Lower leg skin (tissue), 4 donors: ENCODE measurements around the gene RAB38. TPM values are rescaled to one million over a fixed set of nuclear protein-coding genes. Genes with fewer than 3 reads are reported as not detected.

Experiments
- DNase-seq, 2 donors: peaks; one replicate each; pipeline ENCODE4 v3.0.0-alpha.2; 2019; ENCODE audit warnings: low spot score in 2 of 2
- H3K4me3 ChIP-seq: fragments of 200-600 bp; sonication (generic); 2 replicates; pipeline ENCODE4 v1.5.1; 2017; ENCODE audit warnings: mild to moderate bottlenecking, low read depth; ENCODE audit not compliant: poor library complexity, severe bottlenecking
- POLR2A ChIP-seq, 2 donors: fragments of 450-650 bp; IDR thresholded peaks; one replicate each; pipeline ENCODE4 v1.6.1; 2016 to 2017; ENCODE audit warnings: antibody characterized with exemption in 2 of 2, mild to moderate bottlenecking in 1 of 2, moderate library complexity in 1 of 2
- whole genome bisulfite sequencing, 2 donors: methylation state at CpG; one replicate each; pipeline ENCODE4 v1.1.5; 2018; 5-methylcytosine and 5-hydroxymethylcytosine counted together
- intact Hi-C: fragments of 100-400 bp; cut with DNase I; formaldehyde crosslinking; loops from one replicate; pipeline ENCODE4 v1.15.0; 2023; ENCODE audit warnings: low total_unique reads
- total RNA-seq, 4 donors: library from RNA; depleted of rRNA; stranded (reverse); fragments of >200 nt; gene quantifications; one replicate each; pipeline ENCODE4 v1.1.0, GENCODE V29; 2016
- TF ChIP-seq, protein P1 (sequence below), 3 donors: fragments of 450-650 bp; IDR thresholded peaks; one replicate each; pipeline ENCODE4 v1.5.1; 2016; ENCODE audit warnings: antibody characterized with exemption in 3 of 3, mild to moderate bottlenecking in 3 of 3, moderate library complexity in 2 of 3

The RAB38 gene
- total RNA-seq, 4 donors from 2014 or later = 26.9 to 87.3 (median 69.6) TPM

DNA sequence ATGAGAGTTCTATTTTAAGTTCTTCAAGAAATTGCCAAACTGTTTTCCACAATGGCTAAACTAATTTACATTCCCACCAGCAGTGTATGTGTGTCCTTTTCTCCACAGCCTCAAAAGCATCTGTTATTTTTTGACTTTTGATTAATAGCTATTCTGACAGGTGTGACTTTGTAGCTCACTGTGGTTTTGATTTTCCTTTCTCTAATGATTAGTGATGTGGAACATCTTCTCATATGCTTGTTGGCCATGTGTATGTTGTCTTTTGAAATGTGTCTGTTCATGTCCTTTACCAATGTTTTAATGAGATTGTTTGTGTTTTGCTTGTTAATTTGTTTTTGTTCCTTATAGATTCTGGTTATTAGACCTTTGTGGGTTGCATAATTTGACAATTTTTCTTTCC lies 18.0 kb upstream of the RAB38 start:
- TF ChIP-seq, protein P1, sequence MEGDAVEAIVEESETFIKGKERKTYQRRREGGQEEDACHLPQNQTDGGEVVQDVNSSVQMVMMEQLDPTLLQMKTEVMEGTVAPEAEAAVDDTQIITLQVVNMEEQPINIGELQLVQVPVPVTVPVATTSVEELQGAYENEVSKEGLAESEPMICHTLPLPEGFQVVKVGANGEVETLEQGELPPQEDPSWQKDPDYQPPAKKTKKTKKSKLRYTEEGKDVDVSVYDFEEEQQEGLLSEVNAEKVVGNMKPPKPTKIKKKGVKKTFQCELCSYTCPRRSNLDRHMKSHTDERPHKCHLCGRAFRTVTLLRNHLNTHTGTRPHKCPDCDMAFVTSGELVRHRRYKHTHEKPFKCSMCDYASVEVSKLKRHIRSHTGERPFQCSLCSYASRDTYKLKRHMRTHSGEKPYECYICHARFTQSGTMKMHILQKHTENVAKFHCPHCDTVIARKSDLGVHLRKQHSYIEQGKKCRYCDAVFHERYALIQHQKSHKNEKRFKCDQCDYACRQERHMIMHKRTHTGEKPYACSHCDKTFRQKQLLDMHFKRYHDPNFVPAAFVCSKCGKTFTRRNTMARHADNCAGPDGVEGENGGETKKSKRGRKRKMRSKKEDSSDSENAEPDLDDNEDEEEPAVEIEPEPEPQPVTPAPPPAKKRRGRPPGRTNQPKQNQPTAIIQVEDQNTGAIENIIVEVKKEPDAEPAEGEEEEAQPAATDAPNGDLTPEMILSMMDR (IDR thresholded peaks at IDR 0.05) = no peak
- no peak for TF ChIP-seq POLR2A (IDR thresholded peaks at IDR 0.05)
- no peak overlapping the region for H3K4me3 ChIP-seq
- intact Hi-C loops = no loop called here
- DNase-seq = no peak

GRCh38 chr11:88188932-88189253 lies 13.7 kb upstream of the RAB38 start:
- 9 to 27% methylated on average over 2 of the region's 2 CpGs for WGBS, 2 donors
- intact Hi-C loops = no loop called here
- DNase-seq = no peak
- H3K4me3 ChIP-seq = no peak overlapping the region
- TF ChIP-seq, protein P1 (IDR thresholded peaks at IDR 0.05) = no peak
- TF ChIP-seq POLR2A (IDR thresholded peaks at IDR 0.05) = no peak

DNA sequence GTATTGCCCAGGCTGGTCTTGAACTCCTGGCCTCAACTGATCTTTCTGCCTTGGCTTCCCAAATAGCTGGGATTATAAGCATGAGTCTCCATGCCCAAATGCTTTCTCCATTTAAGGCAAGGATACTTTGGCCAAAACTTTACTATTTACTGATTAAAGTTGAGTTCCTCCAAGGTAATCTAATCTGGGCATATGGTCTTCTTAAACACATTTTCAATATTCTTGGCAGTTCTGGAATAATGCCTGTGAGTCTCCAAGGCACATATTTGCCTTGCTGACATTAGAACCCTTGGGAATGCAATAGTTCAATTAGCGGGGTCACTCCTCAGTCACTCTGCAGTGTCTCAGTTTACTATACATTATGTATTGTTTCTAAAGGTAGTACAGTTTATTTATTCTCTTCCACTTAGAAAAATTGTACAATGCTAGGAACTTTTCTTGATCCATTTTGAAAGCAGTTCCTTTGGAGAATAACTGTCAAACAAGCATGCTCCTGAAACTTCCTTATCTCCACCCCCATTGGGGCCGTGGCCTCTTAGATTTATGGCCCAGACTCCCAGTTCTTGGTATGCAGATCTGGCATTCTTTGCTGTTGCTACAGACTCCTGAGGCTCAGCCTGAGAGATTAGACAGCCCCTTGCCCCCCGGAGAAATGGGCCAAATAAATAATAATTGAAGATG lies 13.1 kb upstream of the RAB38 start:
- WGBS, 2 donors = 41 to 50% methylated on average over 3 of the region's 3 CpGs
- H3K4me3 ChIP-seq = no peak overlapping the region
- no peak for DNase-seq
- no peak for TF ChIP-seq POLR2A (IDR thresholded peaks at IDR 0.05)
- TF ChIP-seq, protein P1 (IDR thresholded peaks at IDR 0.05) = no peak
- intact Hi-C loops = no loop called here

DNA sequence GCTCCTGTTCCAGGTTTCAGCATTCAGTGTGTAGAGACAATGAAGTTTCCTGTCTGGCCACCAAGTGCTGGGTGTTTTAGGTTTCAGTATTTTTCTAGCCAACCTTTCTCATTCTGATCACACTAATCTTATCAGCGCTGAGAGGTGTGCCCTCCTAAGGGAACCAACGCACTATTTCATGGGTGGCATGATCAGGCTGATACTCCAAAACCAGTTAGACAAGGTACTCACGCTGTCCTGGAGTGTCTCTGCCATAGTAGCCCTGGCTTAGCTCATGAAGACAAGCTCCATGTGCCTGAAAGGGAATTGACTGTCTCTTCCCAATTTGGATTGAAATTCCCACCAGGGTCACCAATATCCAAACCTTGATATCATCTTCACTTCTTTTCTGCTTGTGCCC lies 8.0 kb upstream of the RAB38 start:
- no peak overlapping the region for H3K4me3 ChIP-seq
- intact Hi-C loops = no loop called here
- WGBS, 2 donors = 50 to 57% methylated on average over 3 of the region's 3 CpGs
- DNase-seq = no peak
- TF ChIP-seq POLR2A (IDR thresholded peaks at IDR 0.05) = no peak
- TF ChIP-seq, protein P1 (IDR thresholded peaks at IDR 0.05) = no peak

DNA sequence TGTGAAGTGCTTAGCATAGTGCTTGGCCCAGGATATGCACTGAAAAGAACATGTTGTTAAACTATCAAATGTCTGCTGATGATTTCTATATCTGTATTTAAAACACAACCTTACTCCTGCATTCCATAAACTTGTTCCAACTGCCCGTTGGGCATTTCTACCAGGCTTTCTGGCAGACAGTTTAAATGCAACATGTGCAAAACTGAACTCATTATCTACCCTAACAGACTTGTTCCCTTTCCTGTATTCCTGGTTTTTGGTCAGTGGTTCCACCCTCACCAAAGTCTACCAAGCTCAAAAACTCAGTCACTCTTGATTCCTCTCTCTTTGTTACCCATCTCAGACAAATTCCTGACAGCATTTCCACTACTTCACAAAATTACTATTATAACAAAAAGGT lies 6.5 kb upstream of the RAB38 start:
- DNase-seq = peak in 1 of 2 donors; percentile 55
- TF ChIP-seq, protein P1 (IDR thresholded peaks at IDR 0.05) = no peak
- TF ChIP-seq POLR2A (IDR thresholded peaks at IDR 0.05) = no peak
- no peak overlapping the region for H3K4me3 ChIP-seq
- intact Hi-C loops = no loop called here
- 18 to 33% methylated on average over 1 of the region's 1 CpG for WGBS, 2 donors
